Keratinocyte (primary cell): ENCODE results near the gene CCDC3.

Source experiments
- EZH2 ChIP-seq: IDR thresholded peaks from one replicate; pipeline ENCODE4 v1.6.1; 2012; ENCODE audit warnings: inconsistent platforms, mild to moderate bottlenecking, low read length, moderate library complexity
- TF ChIP-seq, protein P1 (sequence below), 3 experiments: IDR thresholded peaks in 1 of 3; conservative IDR thresholded peaks in 1 of 3; optimal IDR thresholded peaks in 1 of 3; 2 replicates in 2 of 3; 3 replicates in 1 of 3; pipeline versions ENCODE3 to v1.5.1; 2011; ENCODE audit warnings: low read length in 3 of 3, mild to moderate bottlenecking in 3 of 3, moderate library complexity in 2 of 3, control low read depth in 1 of 3, inconsistent platforms in 1 of 3; ENCODE audit not compliant: insufficient read depth in 2 of 3; ENCODE audit errors: extremely low read depth in 1 of 3

DNA sequence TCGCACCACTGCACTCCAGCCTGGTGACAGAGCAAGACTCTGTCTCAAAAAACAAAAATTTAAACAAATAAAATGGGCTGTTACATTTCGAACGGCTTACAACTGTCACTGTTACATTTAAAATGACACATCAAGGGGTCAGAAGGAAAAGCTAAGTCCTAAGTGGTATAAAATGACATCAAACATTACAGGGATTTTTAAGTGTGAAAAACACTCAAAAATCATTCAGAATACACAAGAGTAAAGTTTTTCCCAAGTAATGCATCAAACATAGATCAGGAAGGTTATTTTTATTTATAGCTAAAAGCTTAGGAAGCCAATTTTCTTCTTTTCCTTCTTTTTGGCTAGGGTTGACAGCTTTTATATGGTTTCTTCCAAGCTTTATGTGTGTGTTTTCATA lies 39.0 kb downstream of the CCDC3 start:
- TF ChIP-seq, protein P1, sequence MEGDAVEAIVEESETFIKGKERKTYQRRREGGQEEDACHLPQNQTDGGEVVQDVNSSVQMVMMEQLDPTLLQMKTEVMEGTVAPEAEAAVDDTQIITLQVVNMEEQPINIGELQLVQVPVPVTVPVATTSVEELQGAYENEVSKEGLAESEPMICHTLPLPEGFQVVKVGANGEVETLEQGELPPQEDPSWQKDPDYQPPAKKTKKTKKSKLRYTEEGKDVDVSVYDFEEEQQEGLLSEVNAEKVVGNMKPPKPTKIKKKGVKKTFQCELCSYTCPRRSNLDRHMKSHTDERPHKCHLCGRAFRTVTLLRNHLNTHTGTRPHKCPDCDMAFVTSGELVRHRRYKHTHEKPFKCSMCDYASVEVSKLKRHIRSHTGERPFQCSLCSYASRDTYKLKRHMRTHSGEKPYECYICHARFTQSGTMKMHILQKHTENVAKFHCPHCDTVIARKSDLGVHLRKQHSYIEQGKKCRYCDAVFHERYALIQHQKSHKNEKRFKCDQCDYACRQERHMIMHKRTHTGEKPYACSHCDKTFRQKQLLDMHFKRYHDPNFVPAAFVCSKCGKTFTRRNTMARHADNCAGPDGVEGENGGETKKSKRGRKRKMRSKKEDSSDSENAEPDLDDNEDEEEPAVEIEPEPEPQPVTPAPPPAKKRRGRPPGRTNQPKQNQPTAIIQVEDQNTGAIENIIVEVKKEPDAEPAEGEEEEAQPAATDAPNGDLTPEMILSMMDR (optimal IDR thresholded peaks at IDR 0.05 in 1 of 3, IDR thresholded peaks at IDR 0.05 in 1 of 3, conservative IDR thresholded peaks at IDR 0.05 in 1 of 3; ENCODE audit: extremely low read depth in 1 of 3, insufficient read depth in 2 of 3, low read length in 3 of 3): no peak
- TF ChIP-seq EZH2: no peak
